Activated CD8-positive, alpha-beta memory T cell treated with anti-CD3 and anti-CD28 coated beads for 36 hours (primary cell): ENCODE data around the gene FGGY. TPM values are rescaled to one million over a fixed set of nuclear protein-coding genes. Genes with fewer than 3 reads are reported as not detected.
"Not testable (repeated sequence)": the region's sequence is repeated elsewhere in the genome, so short reads cannot be mapped to it uniquely, and the experiment has no call there.

Experiments
- CTCF ChIA-PET: fragments of 350-600 bp; sonication (Branson Sonifier 250); formaldehyde crosslinking; loops from one replicate; lab custom pipeline; 2021; ENCODE audit warnings: antibody characterized with exemption; lab: Charles Lee
- POLR2A ChIA-PET: fragments of 350-600 bp; sonication (Branson Sonifier 250); formaldehyde crosslinking; loops from one replicate; lab custom pipeline; 2021; ENCODE audit warnings: antibody characterized with exemption; lab: Charles Lee
- total RNA-seq, 2 experiments: library from RNA; stranded (reverse); gene quantifications; one replicate each; pipeline ENCODE4 v1.2.3, GENCODE V29; 2021

The FGGY gene, protein sequence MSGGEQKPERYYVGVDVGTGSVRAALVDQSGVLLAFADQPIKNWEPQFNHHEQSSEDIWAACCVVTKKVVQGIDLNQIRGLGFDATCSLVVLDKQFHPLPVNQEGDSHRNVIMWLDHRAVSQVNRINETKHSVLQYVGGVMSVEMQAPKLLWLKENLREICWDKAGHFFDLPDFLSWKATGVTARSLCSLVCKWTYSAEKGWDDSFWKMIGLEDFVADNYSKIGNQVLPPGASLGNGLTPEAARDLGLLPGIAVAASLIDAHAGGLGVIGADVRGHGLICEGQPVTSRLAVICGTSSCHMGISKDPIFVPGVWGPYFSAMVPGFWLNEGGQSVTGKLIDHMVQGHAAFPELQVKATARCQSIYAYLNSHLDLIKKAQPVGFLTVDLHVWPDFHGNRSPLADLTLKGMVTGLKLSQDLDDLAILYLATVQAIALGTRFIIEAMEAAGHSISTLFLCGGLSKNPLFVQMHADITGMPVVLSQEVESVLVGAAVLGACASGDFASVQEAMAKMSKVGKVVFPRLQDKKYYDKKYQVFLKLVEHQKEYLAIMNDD
- 1 to 10 TPM; 8.9 to 9.7 TPM for total RNA-seq

DNA sequence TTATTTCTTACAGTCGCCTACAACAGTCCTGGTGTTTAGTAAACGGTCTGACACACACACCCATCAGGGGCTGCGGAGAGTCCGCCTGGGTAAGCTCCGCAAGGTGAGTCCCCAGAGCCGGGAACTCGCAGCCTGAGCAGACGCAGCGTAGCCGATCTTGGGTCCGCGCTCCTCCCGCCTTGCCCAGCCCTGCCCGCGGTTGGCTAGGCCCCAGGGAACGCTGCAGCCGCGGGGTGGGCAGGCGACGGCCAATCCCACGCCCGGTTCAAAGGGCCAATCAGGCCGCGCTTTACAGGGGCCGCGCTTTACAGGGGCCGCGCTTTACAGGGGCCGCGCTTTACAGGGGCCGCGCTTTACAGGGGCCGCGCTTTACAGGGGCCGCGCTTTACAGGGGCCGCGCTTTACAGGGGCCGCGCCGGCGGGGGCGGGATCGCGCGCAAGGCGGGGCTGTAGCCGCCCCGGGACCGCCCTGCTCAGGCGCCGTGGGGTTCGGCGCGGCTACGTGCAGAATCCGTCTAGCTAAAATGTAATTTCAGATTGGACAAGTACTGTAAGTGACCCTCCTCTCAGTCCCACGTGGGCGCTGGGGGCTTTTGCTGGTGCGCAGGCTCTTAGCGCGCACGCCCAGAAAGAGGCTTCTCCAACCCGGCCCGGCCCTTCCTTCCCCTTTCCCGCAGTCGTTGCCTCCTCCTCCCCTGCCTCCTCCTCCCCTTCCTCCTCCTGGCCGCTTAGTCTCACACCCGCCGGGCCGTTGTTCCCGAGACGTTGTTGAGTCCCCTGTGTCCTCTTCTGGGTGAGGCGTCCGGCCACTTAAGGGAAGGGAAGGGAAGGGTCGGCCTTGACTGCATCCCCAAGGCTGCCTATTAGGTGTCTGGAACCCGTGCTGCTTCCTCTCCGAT, at the start of gene FGGY:
TSS of gene FGGY (plus strand) at position 737 of the 899 bp plus-strand sequence. CDS start 24,456 bp downstream, outside the sequence.
- POLR2A ChIA-PET = interaction anchor here (0.7 to 1.8 kb wide), 3 partner anchors 13 to 513 kb away, joined by 3 to 10 read pairs (median 5); partner anchors contain the start of gene JUN
- CTCF ChIA-PET = no interaction called here

DNA sequence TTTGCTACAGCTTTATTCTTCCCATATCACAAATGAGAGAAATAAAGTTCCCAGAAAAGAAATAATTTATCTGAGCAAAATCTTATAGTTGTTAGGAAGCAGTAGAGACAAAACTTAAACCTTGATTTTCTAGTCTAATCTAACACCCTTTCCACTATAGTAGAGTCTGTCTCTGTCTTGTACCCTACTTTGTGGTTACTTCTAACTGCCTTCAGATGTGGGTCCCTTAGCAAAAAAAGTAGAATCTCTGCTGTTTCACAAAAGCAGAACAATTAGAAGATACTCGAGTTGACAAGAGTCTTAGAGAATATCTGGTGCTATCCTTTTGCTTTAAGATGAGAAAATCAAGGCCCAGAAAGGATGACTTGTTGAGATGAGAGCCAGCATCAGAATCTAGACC, 48.1 kb upstream of the FGGY start:
- POLR2A ChIA-PET = no interaction called here
- CTCF ChIA-PET = no interaction called here

DNA sequence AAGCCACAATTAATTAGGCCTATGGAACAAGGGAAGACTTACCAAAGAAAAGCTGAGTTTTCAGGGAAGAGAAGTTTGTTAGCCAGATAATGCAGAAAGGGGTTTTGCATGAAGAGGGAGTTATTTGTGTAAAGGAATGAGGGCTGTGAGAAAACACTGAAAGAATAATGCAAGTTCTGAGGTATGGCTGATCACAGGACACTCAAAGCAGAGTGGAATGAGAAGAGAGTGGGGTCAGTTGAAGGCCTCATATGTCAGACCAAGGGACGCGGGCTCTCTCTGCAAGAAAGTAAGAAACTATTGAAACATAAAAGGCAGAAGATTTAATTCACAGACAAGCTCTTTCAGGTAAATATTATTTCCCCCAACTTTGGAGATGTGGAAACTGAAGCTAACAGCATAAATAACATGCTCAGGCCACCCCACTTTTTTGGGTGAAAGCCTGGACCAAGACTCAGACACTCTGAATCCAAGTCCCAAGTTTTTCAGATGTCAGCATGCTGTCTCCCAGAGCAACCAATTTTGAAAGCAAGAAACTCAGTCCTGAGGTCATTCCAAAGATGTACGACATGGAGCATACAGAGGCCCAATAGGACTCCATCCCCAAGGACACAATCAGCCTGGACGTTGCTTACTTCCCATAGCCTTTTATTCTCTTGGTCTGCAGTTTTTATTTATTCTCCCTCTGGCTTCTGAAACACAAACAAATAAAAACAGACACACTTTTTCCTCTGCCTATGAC, 47.3 kb upstream of the FGGY start:
- ChIA-PET POLR2A (no interaction called here), CTCF (no interaction called here)

DNA sequence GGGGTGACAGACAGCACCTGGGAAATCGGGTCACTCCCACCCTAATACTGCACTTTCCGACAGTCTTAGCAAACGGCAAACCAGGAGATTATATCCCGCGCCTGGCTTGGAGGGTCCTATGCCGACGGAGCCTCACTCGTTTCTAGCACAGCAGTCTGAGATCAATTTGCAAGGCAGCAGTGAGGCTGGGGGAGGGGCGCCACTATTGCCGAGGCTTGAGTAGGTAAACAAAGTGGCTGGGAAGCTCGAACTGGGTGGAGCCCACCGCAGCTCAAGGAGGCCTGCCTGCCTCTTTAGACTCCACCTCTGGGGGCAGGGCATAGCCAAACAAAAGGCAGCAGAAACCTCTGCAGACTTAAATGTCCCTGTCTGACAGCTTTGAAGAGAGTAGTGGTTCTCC, 45.8 kb upstream of the FGGY start:
- POLR2A ChIA-PET, CTCF ChIA-PET: not testable (repeated sequence)

GRCh38 chr1:59256429-59256828, 40.5 kb upstream of the FGGY start:
- POLR2A ChIA-PET, CTCF ChIA-PET: not testable (repeated sequence)

GRCh38 chr1:59258412-59259032, 38.4 kb upstream of the FGGY start:
- ChIA-PET CTCF (no interaction called here), POLR2A (no interaction called here)

DNA sequence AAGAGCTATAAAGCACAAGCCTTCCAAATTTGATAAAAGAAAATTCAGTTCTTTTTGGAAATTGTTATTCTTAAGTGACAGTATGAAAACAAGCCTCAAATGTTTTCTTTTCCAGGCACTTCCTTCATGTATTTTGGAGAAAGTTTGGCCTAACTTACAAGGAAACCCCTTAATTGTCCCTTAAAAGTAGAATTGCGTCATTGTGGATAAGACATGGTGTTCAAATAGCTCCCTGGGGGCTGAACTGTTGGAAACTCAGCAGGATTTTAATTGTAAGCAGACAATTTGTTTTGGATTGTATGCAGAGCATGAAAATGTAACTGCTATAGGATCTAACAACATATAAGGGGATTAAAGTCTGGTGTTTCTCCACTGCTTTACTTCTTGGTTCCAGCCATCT, 35.4 kb upstream of the FGGY start:
- ChIA-PET CTCF (no interaction called here), POLR2A (no interaction called here)

DNA sequence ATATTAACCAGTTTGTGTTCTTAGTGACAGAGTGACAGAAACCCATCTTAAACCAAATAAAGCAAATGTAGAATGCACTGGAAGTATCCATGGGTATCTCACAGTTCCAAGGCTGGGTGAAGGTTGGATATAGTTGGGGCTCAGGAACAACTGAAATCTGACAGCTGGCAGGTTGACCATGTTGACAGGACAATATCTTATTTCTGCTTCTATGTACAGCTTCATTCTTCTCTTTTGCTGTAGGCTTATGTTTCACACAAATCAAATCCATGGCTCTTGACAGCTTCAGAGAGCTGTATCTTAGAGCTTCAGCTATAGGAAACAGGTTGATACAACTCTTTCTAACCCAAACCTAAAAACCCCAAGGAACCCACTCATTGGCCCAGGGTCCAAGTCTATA, 34.3 kb upstream of the FGGY start:
- ChIA-PET POLR2A (no interaction called here), CTCF (no interaction called here)

DNA sequence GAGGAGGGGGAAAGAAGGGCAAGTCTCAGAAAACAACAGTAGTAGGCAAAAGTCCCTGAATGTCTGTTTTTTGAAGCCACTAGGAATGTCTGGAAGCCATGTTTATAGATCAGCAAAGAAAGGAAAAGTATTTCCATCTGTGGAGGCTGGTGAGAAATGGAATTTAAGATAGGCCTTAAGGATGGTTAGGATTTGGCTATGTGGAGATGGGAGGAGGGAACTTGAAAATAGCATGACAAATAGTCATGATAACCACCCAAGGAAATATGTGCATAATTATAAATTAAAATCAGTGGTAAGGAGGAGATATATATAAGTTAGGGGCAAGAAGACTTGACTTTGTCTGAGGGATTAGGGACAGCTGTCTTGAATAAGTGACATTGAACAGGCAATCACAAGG, 33.8 kb upstream of the FGGY start:
- POLR2A ChIA-PET = no interaction called here
- CTCF ChIA-PET = no interaction called here

- CTCF ChIA-PET = no interaction called here
- POLR2A ChIA-PET = no interaction called here
Observed at GRCh38 chr1:59265622-59266021, 31.3 kb upstream of the FGGY start.

- CTCF ChIA-PET = no interaction called here
- POLR2A ChIA-PET = interaction anchor here (0.6 kb wide), 1 partner anchor 760 kb away, joined by 3 read pairs; no protein-coding TSS in a partner anchor
Observed at GRCh38 chr1:59266180-59266926, 30.5 kb upstream of the FGGY start.

- POLR2A ChIA-PET = interaction anchor here (0.6 kb wide), 1 partner anchor 761 kb away, joined by 3 read pairs; no protein-coding TSS in a partner anchor
Observed at GRCh38 chr1:59266927-59267293, 30.0 kb upstream of the FGGY start.

GRCh38 chr1:59268406-59268805, 28.5 kb upstream of the FGGY start:
- POLR2A ChIA-PET = no interaction called here

More at GRCh38 chr1:59266927-59267293, 30.0 kb upstream of the FGGY start:
- CTCF ChIA-PET = no interaction called here

DNA sequence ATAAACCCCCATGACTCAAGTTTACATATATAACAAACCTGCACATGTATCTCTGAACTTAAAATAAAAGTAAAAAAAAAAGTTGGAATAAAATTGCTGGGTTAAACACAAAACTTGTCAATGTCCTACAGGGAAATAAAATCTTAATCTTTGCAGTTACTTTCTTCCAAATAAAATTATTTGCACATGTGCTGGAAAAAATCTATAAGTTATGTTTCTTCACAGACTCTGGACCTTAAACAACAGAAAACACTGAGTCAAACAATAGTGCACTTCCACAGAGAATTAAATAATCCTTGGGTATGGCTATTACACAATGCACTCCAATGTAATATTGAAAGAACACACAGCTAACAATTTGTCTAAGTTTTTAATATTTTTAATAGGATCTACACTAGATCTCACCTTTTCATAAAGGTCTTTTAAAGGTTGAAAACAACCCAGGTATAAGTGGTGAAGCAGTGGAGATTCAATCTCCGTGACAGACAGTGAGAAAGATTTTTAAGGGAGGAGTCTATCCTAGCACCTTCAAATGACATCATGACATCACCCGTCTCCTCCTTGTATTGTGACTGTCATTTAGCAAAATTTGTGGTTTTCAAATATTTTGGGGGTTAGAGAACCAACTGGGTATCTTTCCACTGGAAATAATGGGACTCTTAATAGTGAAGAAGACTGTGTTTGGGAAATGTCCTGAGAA, 25.2 kb upstream of the FGGY start:
- ChIA-PET CTCF (no interaction called here), POLR2A (no interaction called here)

More at GRCh38 chr1:59268406-59268805, 28.5 kb upstream of the FGGY start:
- CTCF ChIA-PET = no interaction called here

DNA sequence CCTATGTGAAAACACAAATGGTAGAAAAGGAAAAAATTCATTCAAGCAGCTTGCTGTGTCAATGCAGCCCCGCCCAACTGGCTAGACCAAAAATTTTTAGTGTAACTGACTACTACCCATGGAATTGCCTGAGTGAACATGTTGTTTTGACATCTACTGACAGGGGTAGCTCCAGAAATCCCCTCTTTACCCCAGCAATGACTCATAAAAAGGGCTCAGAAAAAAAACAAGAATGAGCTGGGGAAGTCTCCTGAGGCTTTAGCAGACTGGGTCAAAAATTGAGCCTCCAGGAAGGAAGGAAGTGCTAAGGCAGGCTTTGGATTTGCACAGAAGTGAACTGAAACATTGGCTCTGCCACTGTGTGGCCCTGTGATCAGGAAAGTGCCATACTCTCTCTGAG, 24.4 kb upstream of the FGGY start:
- ChIA-PET POLR2A (no interaction called here), CTCF (no interaction called here)

- CTCF ChIA-PET = interaction anchor here (0.6 kb wide), 1 partner anchor 26 kb away, joined by 3 read pairs; no protein-coding TSS in a partner anchor
- POLR2A ChIA-PET = no interaction called here
Observed at GRCh38 chr1:59276439-59276851, 20.4 kb upstream of the FGGY start.

GRCh38 chr1:59278780-59279354, 18.0 kb upstream of the FGGY start:
- ChIA-PET POLR2A (no interaction called here), CTCF (no interaction called here)
